GM20000 (cell line): ENCODE measurements around the gene CPT1C.

Experiments used
- DNase-seq: peaks from one replicate; pipeline ENCODE4 v3.0.0; 2012; ENCODE audit warnings: low spot score
- TF ChIP-seq, protein P1 (sequence below): IDR thresholded peaks from 2 replicates; pipeline ENCODE4 v1.5.1; 2012; ENCODE audit warnings: mild to moderate bottlenecking, control low read depth; ENCODE audit errors: extremely low read depth, missing control alignments

CPT1C gene

DNA sequence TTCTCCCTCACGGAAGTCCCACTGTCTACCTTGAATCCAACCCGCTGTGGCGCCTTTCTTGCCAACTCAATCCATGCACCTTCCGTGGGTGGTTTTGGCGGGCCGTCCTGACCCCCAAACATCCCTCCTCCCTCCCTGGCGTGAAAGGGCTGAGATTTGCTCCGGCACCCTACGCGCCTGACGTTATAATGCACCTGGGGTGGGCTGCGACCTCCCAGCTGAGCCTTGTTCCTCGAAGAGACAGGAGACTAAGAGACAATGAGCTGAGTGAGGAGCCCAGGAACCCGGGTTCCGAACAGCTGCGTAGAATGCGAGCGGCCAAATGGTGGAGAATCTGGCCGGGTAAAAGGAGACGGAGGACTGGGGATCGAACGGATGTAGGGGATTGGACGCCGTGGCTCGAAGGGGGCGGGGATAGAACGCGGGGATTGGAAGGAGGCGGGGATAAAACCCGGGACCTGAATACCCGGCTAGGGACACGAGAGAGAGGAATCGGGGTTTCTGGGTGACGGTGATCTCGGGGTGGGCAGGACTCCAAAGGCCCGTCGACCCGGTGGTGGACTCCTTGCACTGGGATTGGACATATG, at the start of gene CPT1C:
Gene CPT1C (plus strand): TSS at position 461 of the 587 bp plus-strand sequence. CDS start 1,137 bp downstream, outside the sequence.
- no peak for DNase-seq
- TF ChIP-seq, protein P1, sequence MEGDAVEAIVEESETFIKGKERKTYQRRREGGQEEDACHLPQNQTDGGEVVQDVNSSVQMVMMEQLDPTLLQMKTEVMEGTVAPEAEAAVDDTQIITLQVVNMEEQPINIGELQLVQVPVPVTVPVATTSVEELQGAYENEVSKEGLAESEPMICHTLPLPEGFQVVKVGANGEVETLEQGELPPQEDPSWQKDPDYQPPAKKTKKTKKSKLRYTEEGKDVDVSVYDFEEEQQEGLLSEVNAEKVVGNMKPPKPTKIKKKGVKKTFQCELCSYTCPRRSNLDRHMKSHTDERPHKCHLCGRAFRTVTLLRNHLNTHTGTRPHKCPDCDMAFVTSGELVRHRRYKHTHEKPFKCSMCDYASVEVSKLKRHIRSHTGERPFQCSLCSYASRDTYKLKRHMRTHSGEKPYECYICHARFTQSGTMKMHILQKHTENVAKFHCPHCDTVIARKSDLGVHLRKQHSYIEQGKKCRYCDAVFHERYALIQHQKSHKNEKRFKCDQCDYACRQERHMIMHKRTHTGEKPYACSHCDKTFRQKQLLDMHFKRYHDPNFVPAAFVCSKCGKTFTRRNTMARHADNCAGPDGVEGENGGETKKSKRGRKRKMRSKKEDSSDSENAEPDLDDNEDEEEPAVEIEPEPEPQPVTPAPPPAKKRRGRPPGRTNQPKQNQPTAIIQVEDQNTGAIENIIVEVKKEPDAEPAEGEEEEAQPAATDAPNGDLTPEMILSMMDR: no peak

DNA sequence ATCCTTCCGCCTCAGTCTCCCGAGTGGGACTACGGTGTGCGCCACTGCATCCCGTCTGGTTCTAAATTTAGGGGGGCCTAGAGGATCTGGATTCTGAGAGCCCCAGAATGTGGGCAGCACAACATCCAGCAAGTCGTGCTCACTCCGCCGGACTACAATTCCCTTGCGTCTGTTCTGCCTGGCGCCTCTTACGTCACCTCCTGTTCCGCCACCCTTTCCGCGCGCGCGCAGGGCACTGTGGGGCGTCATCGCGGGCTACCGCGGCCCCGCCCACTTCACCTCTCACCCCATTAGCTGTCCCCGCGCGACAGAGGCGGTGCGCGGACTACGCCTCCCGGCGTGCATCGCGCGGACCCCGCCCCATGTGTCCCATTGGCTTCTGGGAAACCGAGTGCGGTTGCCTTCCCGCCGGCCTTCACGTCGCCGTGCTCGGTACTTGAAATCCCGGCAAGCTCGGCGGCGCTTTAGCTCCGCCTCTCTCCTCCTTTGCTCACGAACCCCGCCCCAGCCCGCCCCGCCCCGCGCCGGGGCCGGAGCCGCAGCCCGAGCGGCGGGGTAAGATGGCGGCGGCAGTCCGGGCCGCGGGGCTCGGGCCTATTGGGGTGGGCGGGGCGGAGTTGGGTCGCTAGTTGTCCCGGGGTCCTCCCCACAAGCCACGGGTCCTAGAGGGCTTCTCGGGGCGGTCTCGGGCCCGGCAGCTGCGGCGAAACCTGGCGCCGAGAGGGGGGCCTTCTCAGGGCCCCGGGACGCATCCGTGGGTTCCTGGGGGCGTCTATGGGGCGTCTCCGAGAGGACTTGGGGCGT, 49.0 kb upstream of the CPT1C start, which contains the start of gene SCAF1:
Gene SCAF1 (plus strand): TSS at position 522 of the 804 bp plus-strand sequence. CDS start 2,818 bp downstream, outside the sequence.
- peak; percentile 98 for DNase-seq
- TF ChIP-seq, protein P1: no peak

DNA sequence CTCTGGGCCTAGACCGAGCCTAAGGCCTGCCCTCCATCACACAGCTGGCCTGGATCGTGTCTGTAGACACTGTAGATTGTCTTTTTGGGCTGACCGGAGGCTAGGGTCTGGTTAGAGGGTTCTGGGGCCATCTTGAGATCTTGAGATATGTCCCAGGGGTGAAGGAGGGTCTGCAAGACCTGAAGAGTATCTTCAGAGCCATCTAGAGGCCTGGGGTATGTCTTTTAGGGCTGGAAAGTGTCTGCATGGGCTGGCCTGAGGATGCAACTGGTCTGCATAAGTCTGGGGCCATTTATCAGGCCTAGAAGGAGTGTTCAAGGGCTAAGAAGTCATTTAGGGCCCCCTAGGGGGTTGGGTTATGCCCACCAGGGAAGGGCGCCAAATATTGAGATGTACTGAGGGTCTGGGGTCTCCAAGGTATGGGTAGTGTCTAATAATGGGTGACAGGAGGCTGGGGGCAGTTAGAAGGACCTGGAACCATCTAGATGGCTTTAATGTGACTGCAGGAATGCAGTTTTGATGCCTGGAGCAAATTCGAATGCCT, 48.4 kb upstream of the CPT1C start:
- TF ChIP-seq, protein P1: no peak
- no peak for DNase-seq

DNA sequence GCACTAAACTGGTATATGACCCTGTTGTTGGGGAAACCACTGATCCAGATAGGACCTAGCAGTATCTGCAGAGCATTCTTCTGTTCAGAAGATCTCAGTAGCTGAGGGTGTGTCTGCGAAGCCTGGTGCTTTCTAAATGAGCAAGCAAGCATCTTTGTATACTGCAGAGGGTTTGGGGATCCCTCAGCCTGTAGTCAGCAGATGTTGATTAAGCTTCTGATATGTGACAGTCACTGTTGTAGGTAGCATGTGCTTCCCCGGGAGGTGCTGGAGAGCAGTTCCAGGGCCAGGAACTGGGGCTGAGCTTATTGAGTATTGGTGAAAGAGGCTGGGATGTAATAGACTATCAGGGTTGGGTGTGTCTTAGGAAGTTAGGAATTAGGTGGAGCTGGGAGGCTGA, 47.5 kb upstream of the CPT1C start:
- TF ChIP-seq, protein P1: no peak
- DNase-seq: no peak

DNA sequence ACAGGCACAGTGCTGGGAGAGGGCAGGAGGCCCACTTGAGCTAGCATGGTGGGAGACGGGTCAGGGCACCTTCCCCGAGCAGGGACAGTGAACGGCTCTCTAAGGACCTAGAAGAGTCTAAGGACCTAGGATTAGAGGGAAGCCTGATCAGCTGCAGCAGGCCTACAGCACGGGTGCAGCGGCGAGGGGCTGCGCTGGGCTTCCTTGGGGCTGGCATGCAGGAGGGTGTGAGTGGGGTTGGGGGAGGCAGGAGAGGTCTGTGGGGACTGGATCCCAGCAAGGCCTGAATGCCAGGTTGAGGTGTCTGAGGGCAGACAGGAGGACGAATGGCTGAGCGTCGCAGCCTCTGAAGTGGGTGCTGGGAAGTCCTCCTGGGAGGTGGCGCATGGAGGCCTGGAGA, 45.3 kb upstream of the CPT1C start:
- no peak for DNase-seq
- TF ChIP-seq, protein P1: no peak

DNA sequence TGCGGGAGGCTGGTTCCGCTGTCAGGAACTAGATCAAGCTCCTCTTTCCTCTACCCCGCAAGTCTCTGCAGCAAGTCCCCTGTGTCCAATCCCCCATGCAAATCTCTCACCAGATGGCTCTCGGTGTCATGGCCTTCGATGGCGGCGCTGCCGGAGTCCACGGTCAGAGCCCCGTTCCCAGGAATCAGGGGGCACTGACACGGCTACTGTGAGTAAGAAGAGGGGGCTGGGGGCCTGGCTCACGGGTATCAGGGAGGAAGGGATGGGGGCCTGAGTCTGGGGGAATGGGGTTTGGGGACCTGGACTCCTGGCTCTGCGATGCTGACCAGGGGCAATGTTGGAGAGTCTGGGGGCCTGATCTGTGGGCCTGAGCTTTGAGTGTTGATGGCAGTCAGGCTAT, 44.9 kb upstream of the CPT1C start:
- TF ChIP-seq, protein P1: no peak

DNA sequence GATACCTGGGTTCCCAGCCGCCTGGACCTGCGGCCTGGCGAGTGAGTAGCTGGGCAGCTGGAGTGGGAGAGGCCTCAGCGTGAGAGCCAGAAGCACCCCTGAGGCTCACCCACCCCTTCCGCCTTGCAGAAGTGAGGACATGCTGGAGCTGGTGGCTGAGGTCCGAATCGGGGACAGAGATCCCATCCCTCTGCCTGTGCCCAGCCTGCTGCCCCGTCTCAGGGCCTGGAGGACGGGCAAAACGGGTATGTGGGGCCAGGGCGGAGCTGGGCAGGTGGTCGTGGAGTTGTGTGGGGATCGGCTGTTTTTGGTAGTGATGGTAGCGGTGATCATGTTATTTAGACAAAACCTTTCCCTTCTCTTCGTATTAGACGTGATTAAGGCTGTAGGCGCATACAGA, 44.3 kb upstream of the CPT1C start:
- TF ChIP-seq, protein P1: no peak
- DNase-seq: no peak

More for the DNA sequence above, 44.9 kb upstream of the CPT1C start:
- DNase-seq: no peak
